K562 (cell line): ENCODE measurements around the gene ILKAP. TPM values are rescaled to one million over a fixed set of nuclear protein-coding genes. Genes with fewer than 3 reads are reported as not detected.
A peak's percentile ranks its signal among the peaks of the same experiment; 100 is the strongest.

Experiments
- ATAC-seq: fragments of 200-7000 bp; cut with Tn5 transposase; 3 replicates; pipeline ENCODE4 v1.9.1; 2020; ENCODE audit warnings: moderate library complexity
- BruUV-seq: library from RNA; stranded (reverse); fragments of 400-500 nt; replicated peaks from 2 replicates; lab custom pipeline; 2021; lab: Mats Ljungman, UMichigan
- CTCF ChIA-PET: fragments of 300-600 bp; formaldehyde crosslinking; extraction: SDS; loops from one replicate; lab custom pipeline; 2021; ENCODE audit warnings: low intra/inter-chr PET ratio; lab: Yijun Ruan, JAX
- POLR2A ChIA-PET: fragments of 300-600, 350-650 bp; sonication (Branson Sonifier 250); formaldehyde crosslinking; extraction: SDS; loops from one replicate; lab custom pipeline; 2021; ENCODE audit warnings: antibody characterized with exemption, inconsistent platforms; lab: Yijun Ruan, JAX
- DNase-seq, 4 experiments: peaks; one replicate each; pipeline versions ENCODE4 v3.0.0 to v3.0.0-alpha.2; 2011 to 2018; ENCODE audit warnings: low spot score in 3 of 4, mixed read lengths in 3 of 4; ENCODE audit errors: extremely low read depth in 1 of 4
- FAIRE-seq: peaks from 2 replicates; lab custom pipeline; 2011; peaks lifted over from hg19 to GRCh38; lab: Jason Lieb, UNC
- H2AFZ ChIP-seq: 2 replicates; pipeline ENCODE4 v1.6.0; 2011; ENCODE audit warnings: low read depth, low read length, control low read depth, inconsistent platforms
- H3K27ac ChIP-seq: fragments of 200-600 bp; 3 replicates; pipeline ENCODE4 v1.8.0; 2011; ENCODE audit warnings: low read depth, mild to moderate bottlenecking, control low read depth, inconsistent platforms, low read length, moderate library complexity, mixed read lengths; ENCODE audit errors: extremely low read depth
- H3K27me3 ChIP-seq, 2 experiments: fragments of 300-600 bp in 1 of 2; 2 replicates in 1 of 2; 3 replicates in 1 of 2; pipeline versions ENCODE4 v1.6.0 to v1.8.0; 2011; ENCODE audit warnings: inconsistent platforms in 2 of 2, low read length in 2 of 2, mild to moderate bottlenecking in 1 of 2, mixed read lengths in 1 of 2, moderate library complexity in 1 of 2; ENCODE audit not compliant: control insufficient read depth in 2 of 2, insufficient read depth in 2 of 2
- H3K36me3 ChIP-seq: fragments of 300-600 bp; 3 replicates; pipeline ENCODE4 v1.8.0; 2011; ENCODE audit warnings: mild to moderate bottlenecking, low read length, inconsistent platforms; ENCODE audit not compliant: control insufficient read depth, insufficient read depth
- H3K4me1 ChIP-seq, 2 experiments: fragments of 200-600 bp in 1 of 2; replicated peaks in 1 of 2; 2 replicates in 1 of 2; 3 replicates in 1 of 2; pipeline versions ENCODE4 v1.5.1 to v1.8.0; 2011; ENCODE audit warnings: inconsistent platforms in 2 of 2, low read length in 2 of 2, mild to moderate bottlenecking in 1 of 2, mixed read lengths in 1 of 2, moderate library complexity in 1 of 2; ENCODE audit not compliant: control insufficient read depth in 2 of 2, insufficient read depth in 2 of 2
- H3K4me2 ChIP-seq: 2 replicates; pipeline ENCODE4 v1.6.1; 2011; ENCODE audit warnings: low read length, control low read depth, inconsistent platforms, mixed read lengths; ENCODE audit not compliant: insufficient read depth
- H3K4me3 ChIP-seq: fragments of 200-600 bp; sonication (generic), shearing (Covaris generic); 2 replicates; pipeline ENCODE4 v1.5.1; 2016; ENCODE audit warnings: control low read depth, inconsistent platforms
- H3K79me2 ChIP-seq: fragments of 200-600 bp; 3 replicates; pipeline ENCODE4 v1.8.0; 2011; ENCODE audit warnings: low read length, inconsistent platforms; ENCODE audit not compliant: control insufficient read depth, insufficient read depth
- H3K9ac ChIP-seq, 2 experiments: 2 replicates each; pipeline versions ENCODE4 v1.6.0 to v1.6.1; 2011; ENCODE audit warnings: low read depth in 2 of 2, low read length in 2 of 2, control low read depth in 1 of 2, inconsistent platforms in 1 of 2, mild to moderate bottlenecking in 1 of 2, mixed read lengths in 1 of 2; ENCODE audit not compliant: insufficient read depth in 1 of 2
- H3K9me1 ChIP-seq: one replicate; pipeline ENCODE4 v1.6.0; 2011; ENCODE audit warnings: inconsistent platforms, mild to moderate bottlenecking, low read length, moderate library complexity; ENCODE audit not compliant: control insufficient read depth, insufficient read depth
- H3K9me3 ChIP-seq: replicated peaks from 2 replicates; pipeline ENCODE4 v1.5.1; 2011; ENCODE audit warnings: low read depth, low read length, inconsistent platforms; ENCODE audit not compliant: control insufficient read depth, insufficient read depth
- H4K20me1 ChIP-seq: replicated peaks from 2 replicates; pipeline ENCODE4 v1.6.1; 2011; ENCODE audit warnings: low read length, inconsistent platforms, mixed read lengths; ENCODE audit not compliant: control insufficient read depth, insufficient read depth
- BACH1 ChIP-seq: fragments of 200-800 bp; sonication (Bioruptor generic); IDR thresholded peaks from 2 replicates; pipeline ENCODE4 v1.6.1; 2016; ENCODE audit warnings: missing genetic modification characterization, missing compliant biosample characterization
- EP300 ChIP-seq: IDR thresholded peaks from 2 replicates; pipeline ENCODE4 v1.6.1; 2012; ENCODE audit warnings: low read length, improper control_type of control experiment
- NFIX ChIP-seq: fragments of 250-450 bp; sonication (Bioruptor Pico); IDR thresholded peaks from 2 replicates; pipeline ENCODE4 v1.4.0; 2020; ENCODE audit warnings: low read depth, mild to moderate bottlenecking, moderate library complexity
- SP1 ChIP-seq: sonication (generic); formaldehyde crosslinking; IDR thresholded peaks from 2 replicates; pipeline ENCODE4 v1.8.1; 2022; ENCODE audit warnings: mild to moderate bottlenecking, missing genetic modification reagents
- TCF7 ChIP-seq: sonication (generic); IDR thresholded peaks from 2 replicates; pipeline ENCODE4 v1.6.1; 2016; ENCODE audit warnings: antibody characterized with exemption, borderline replicate concordance
- TSHZ1 ChIP-seq: fragments of 250-450 bp; sonication (Bioruptor Pico); IDR thresholded peaks from 2 replicates; pipeline ENCODE4 v1.4.0; 2020; ENCODE audit warnings: mild to moderate bottlenecking, moderate library complexity
- ZFX ChIP-seq: sonication (generic); formaldehyde crosslinking; IDR thresholded peaks from 2 replicates; pipeline ENCODE4 v1.8.0; 2022; ENCODE audit warnings: mild to moderate bottlenecking, missing genetic modification reagents, moderate library complexity
- ZNF324 ChIP-seq: fragments of 250-450 bp; sonication (Bioruptor Pico); IDR thresholded peaks from 2 replicates; pipeline ENCODE4 v1.4.0; 2020; ENCODE audit warnings: mild to moderate bottlenecking
- ZSCAN29 ChIP-seq: fragments of 450-650 bp; IDR thresholded peaks from 2 replicates; pipeline ENCODE4 v1.6.1; 2017
- WGBS: fragments of 100-300 bp; shearing (Covaris generic); methylation state at CpG from one replicate; pipeline ENCODE4 v1.1.6; 2016; ENCODE audit warnings: low coverage, mixed read lengths; ENCODE audit not compliant: insufficient coverage; ENCODE audit errors: missing lambda C conversion rate; 5-methylcytosine and 5-hydroxymethylcytosine counted together
- in situ Hi-C: fragments of 300-500 bp; cut with MboI; formaldehyde crosslinking; loops from 4 replicates; pipeline ENCODE4 v1.15.0; 2018; ENCODE audit warnings: inconsistent platforms, mixed read lengths
- intact Hi-C: fragments of 100-400 bp; cut with micrococcal nuclease; formaldehyde crosslinking; loops from 2 replicates; pipeline ENCODE4 v1.14.2; 2022
- polyA plus RNA-seq, 8 experiments: library from polyadenylated mRNA; depleted of rRNA in 4 of 8; stranded (reverse) in 5 of 8; unstranded in 3 of 8; fragments of >200 nt; fragmentation: Nextera tagmentation in 2 of 8; fragmentation: Illumina TruSeq in 1 of 8; extraction: Ambion mirVana in 2 of 8; extraction: Trizol in 1 of 8; gene quantifications; 2 replicates each; pipeline versions ENCODE4 v1.2.1 to v1.2.3, GENCODE V29; 2011 to 2014; ENCODE audit warnings: inconsistent platforms in 1 of 8, missing spikeins in 1 of 8
- total RNA-seq, 7 experiments: library from RNA; depleted of rRNA in 6 of 7; stranded (reverse); fragments of >200 nt in 6 of 7; fragmentation: Illumina TruSeq in 2 of 7; extraction: Trizol in 2 of 7; gene quantifications; 2 replicates each; pipeline versions ENCODE4 v1.2.1 to v1.2.3, GENCODE V29; 2011 to 2021; ENCODE audit warnings: low replicate concordance in 1 of 7

ILKAP gene
- total and polyA plus RNA-seq, 9 of the 15 experiments (the other 6 are each of a cell fraction or from before 2014, with no cell fraction given), result 3.1 to 43.9 (median 20.7) TPM

GRCh38 chr2:238233625-238234024 lies 30.1 kb upstream of the ILKAP start:
- 53% methylated on average over 12 of the region's 12 CpGs for WGBS
- no peak for ATAC-seq
- Histone ChIP-seq H3K9ac (no peak overlapping the region), H3K79me2 (peaks cover 33% of the 10 kb centered on the region), H4K20me1 (no peaks in the 10 kb centered on the region), H3K9me1 (no peaks in the 10 kb centered on the region), H3K27ac (no peak overlapping the region), H3K4me1 (peaks cover 28 to 41% of the 10 kb centered on the region in 2 experiments), H3K9me3 (no peaks in the 10 kb centered on the region), H3K36me3 (peaks cover 10% of the 10 kb centered on the region; the same call in 2 of the 3 replicates), H3K4me2 (no peak overlapping the region), H2AFZ (0 out of 2 replicates have a peak overlapping the region, but pooled peaks have one; percentile 45), H3K4me3 (no peak overlapping the region), H3K27me3 (no peaks in the 10 kb centered on the region)
- in situ Hi-C loops (no loop called here), intact Hi-C loops (no loop called here)
- ChIA-PET CTCF (no interaction called here), POLR2A (interaction anchor here (0.6 to 1.0 kb wide), 2 partner anchors 20 to 404 kb away, joined by 3 to 4 read pairs; no protein-coding TSS in a partner anchor)
- no TSS peak for BruUV-seq
- DNase-seq, result no peak
- no peak for FAIRE-seq
- TF ChIP-seq ZFX (CRISPR knock-in tag) (no peak), ZNF324 (CRISPR knock-in tag) (no peak), TCF7 (no peak), ZSCAN29 (no peak), EP300 (no peak), NFIX (CRISPR knock-in tag) (no peak), TSHZ1 (CRISPR knock-in tag) (no peak), SP1 (CRISPR knock-in tag) (no peak), BACH1 (tag) (no peak)
